ENCODE results near the gene SP9.
A peak's percentile ranks its signal among the peaks of the same experiment; 100 is the strongest.

DNA sequence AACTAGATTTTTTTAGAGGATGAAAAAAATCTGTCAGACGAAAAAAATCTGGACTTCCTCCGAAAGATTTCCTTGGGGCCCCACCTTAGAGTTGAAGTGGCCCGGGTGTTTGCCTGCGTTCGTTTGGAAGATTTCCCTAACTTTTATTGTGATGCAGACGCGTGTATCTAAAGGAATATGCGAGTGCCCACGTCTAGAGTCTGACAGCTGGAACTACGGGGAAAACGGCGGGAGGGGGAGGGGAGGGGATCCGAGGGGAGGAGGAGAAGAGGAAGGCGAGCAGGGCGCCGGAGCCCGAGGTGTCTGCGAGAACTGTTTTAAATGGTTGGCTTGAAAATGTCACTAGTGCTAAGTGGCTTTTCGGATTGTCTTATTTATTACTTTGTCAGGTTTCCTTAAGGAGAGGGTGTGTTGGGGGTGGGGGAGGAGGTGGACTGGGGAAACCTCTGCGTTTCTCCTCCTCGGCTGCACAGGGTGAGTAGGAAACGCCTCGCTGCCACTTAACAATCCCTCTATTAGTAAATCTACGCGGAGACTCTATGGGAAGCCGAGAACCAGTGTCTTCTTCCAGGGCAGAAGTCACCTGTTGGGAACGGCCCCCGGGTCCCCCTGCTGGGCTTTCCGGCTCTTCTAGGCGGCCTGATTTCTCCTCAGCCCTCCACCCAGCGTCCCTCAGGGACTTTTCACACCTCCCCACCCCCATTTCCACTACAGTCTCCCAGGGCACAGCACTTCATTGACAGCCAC, 2.4 kb upstream of the SP9 start:
- TF ChIP-seq, protein P1, sequence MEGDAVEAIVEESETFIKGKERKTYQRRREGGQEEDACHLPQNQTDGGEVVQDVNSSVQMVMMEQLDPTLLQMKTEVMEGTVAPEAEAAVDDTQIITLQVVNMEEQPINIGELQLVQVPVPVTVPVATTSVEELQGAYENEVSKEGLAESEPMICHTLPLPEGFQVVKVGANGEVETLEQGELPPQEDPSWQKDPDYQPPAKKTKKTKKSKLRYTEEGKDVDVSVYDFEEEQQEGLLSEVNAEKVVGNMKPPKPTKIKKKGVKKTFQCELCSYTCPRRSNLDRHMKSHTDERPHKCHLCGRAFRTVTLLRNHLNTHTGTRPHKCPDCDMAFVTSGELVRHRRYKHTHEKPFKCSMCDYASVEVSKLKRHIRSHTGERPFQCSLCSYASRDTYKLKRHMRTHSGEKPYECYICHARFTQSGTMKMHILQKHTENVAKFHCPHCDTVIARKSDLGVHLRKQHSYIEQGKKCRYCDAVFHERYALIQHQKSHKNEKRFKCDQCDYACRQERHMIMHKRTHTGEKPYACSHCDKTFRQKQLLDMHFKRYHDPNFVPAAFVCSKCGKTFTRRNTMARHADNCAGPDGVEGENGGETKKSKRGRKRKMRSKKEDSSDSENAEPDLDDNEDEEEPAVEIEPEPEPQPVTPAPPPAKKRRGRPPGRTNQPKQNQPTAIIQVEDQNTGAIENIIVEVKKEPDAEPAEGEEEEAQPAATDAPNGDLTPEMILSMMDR (conservative IDR thresholded peaks at IDR 0.05; ENCODE audit: low read length), result 0 out of 2 replicates have a peak, but pooled peaks have one; percentile 17
- TF ChIP-seq EZH2phosphoT487 (IDR thresholded peaks at IDR 0.05; ENCODE audit: borderline replicate concordance, low read depth, low read length), result no peak

Measured in OCI-LY7 (cell line).